HepG2 (cell line): Measurements from ENCODE around the gene FCER1G. TPM values are rescaled to one million over a fixed set of nuclear protein-coding genes. Genes with fewer than 3 reads are reported as not detected.

Experiments used
- BRCA1 ChIP-seq: sonication (generic); formaldehyde crosslinking; IDR thresholded peaks from 2 replicates; pipeline ENCODE4 v1.4.0; 2020; ENCODE audit warnings: missing genetic modification reagents
- CENPT ChIP-seq: sonication (generic); formaldehyde crosslinking; IDR thresholded peaks from 2 replicates; pipeline ENCODE4 v1.8.0; 2022; ENCODE audit warnings: low read depth, mild to moderate bottlenecking, moderate library complexity, missing genetic modification reagents
- CSRNP1 ChIP-seq: sonication (generic); formaldehyde crosslinking; IDR thresholded peaks from 2 replicates; pipeline ENCODE4 v1.8.1; 2023; ENCODE audit warnings: mild to moderate bottlenecking, missing genetic modification reagents
- FOXA1 ChIP-seq, 2 experiments: fragments of 450-650 bp in 1 of 2; sonication (generic) in 1 of 2; formaldehyde crosslinking in 1 of 2; IDR thresholded peaks; 2 replicates each; pipeline versions ENCODE4 v1.4.0 to v1.6.1; 2016 to 2020; ENCODE audit warnings: missing genetic modification reagents in 1 of 2
- MYNN ChIP-seq: sonication (generic); formaldehyde crosslinking; IDR thresholded peaks from 2 replicates; pipeline ENCODE4 v1.4.0; 2020; ENCODE audit warnings: mild to moderate bottlenecking, low read depth, missing genetic modification reagents
- NFE2L1 ChIP-seq: sonication (generic); formaldehyde crosslinking; IDR thresholded peaks from 2 replicates; pipeline ENCODE4 v1.4.0; 2020; ENCODE audit warnings: missing genetic modification reagents, mild to moderate bottlenecking, borderline replicate concordance
- NFKB2 ChIP-seq: sonication (generic); formaldehyde crosslinking; IDR thresholded peaks from 2 replicates; pipeline ENCODE4 v1.4.0; 2020; ENCODE audit warnings: missing genetic modification reagents, borderline replicate concordance
- PBX2 ChIP-seq: IDR thresholded peaks from 2 replicates; pipeline ENCODE4 v1.6.1; 2016; ENCODE audit warnings: control low read depth
- REPIN1 ChIP-seq: sonication (generic); formaldehyde crosslinking; IDR thresholded peaks from 2 replicates; pipeline ENCODE4 v1.8.0; 2022; ENCODE audit warnings: missing genetic modification reagents, low read depth, mild to moderate bottlenecking, borderline replicate concordance
- SKI ChIP-seq: fragments of 450-650 bp; IDR thresholded peaks from one replicate; pipeline ENCODE4 v1.6.1; 2018; ENCODE audit warnings: mild to moderate bottlenecking; ENCODE audit not compliant: partially characterized antibody
- SMYD3 ChIP-seq: sonication (generic); formaldehyde crosslinking; IDR thresholded peaks from 2 replicates; pipeline ENCODE4 v1.8.1; 2023; ENCODE audit warnings: mild to moderate bottlenecking, missing genetic modification reagents
- STAT5B ChIP-seq: sonication (generic); formaldehyde crosslinking; IDR thresholded peaks from 2 replicates; pipeline ENCODE4 v1.4.0; 2020; ENCODE audit warnings: missing genetic modification reagents
- ZBTB3 ChIP-seq: sonication (generic); formaldehyde crosslinking; IDR thresholded peaks from 2 replicates; pipeline ENCODE4 v1.4.0; 2020; ENCODE audit warnings: low read depth, mild to moderate bottlenecking, moderate library complexity, missing genetic modification reagents, borderline replicate concordance
- ZBTB49 ChIP-seq: sonication (generic); formaldehyde crosslinking; IDR thresholded peaks from 2 replicates; pipeline ENCODE4 v1.4.0; 2020; ENCODE audit warnings: missing genetic modification reagents, borderline replicate concordance
- ZFAT ChIP-seq: sonication (generic); formaldehyde crosslinking; conservative IDR thresholded peaks from 2 replicates; pipeline ENCODE4 v1.8.1; 2023; ENCODE audit warnings: missing genetic modification reagents, inconsistent platforms
- ZFY ChIP-seq: sonication (generic); formaldehyde crosslinking; IDR thresholded peaks from 2 replicates; pipeline ENCODE4 v1.4.0; 2020; ENCODE audit warnings: missing genetic modification reagents
- ZNF362 ChIP-seq: sonication (generic); formaldehyde crosslinking; IDR thresholded peaks from 2 replicates; pipeline ENCODE4 v1.4.0; 2020; ENCODE audit warnings: missing genetic modification reagents, mild to moderate bottlenecking, borderline replicate concordance
- ZNF710 ChIP-seq: sonication (generic); formaldehyde crosslinking; IDR thresholded peaks from 2 replicates; pipeline ENCODE4 v1.5.0; 2020; ENCODE audit warnings: mild to moderate bottlenecking, missing genetic modification reagents, borderline replicate concordance
- ZNF737 ChIP-seq: sonication (generic); formaldehyde crosslinking; IDR thresholded peaks from 2 replicates; pipeline ENCODE4 v1.5.0; 2020; ENCODE audit warnings: missing genetic modification reagents, mild to moderate bottlenecking, borderline replicate concordance
- ZNF792 ChIP-seq: IDR thresholded peaks from 2 replicates; pipeline ENCODE4 v1.6.1; 2016
- ZNF839 ChIP-seq: sonication (generic); formaldehyde crosslinking; IDR thresholded peaks from 2 replicates; pipeline ENCODE4 v1.4.0; 2020; ENCODE audit warnings: missing genetic modification reagents, mild to moderate bottlenecking, borderline replicate concordance
- polyA plus RNA-seq, 8 experiments: library from polyadenylated mRNA; depleted of rRNA in 3 of 8; stranded (reverse) in 7 of 8; unstranded in 1 of 8; fragments of >200 nt; fragmentation: Illumina TruSeq in 4 of 8; extraction: Trizol in 4 of 8; gene quantifications; 2 replicates each; pipeline versions ENCODE4 v1.2.1 to v1.2.3, GENCODE V29; 2011 to 2016; ENCODE audit warnings: low read depth in 4 of 8, missing spikeins in 1 of 8, mixed read lengths in 1 of 8; ENCODE audit not compliant: insufficient read depth in 1 of 8
- total RNA-seq, 5 experiments: library from RNA; depleted of rRNA; stranded (reverse); fragments of >200 nt; fragmentation: Illumina TruSeq; extraction: Trizol; gene quantifications; 2 replicates each; pipeline ENCODE4 v1.2.3, GENCODE V29; 2016; ENCODE audit warnings: low read depth in 1 of 5

The FCER1G gene
- total and polyA plus RNA-seq, 2 of the 13 experiments (the other 11 are each of a cell fraction or from before 2014, with no cell fraction given), result 1.3 to 6.4 TPM

GRCh38 chr1:161219078-161219892 is 4.2 kb downstream of the FCER1G start (continued):
- TF ChIP-seq NFKB2 (CRISPR knock-in tag) (no peak), STAT5B (no peak), ZNF839 (CRISPR knock-in tag) (no peak), NFE2L1 (CRISPR knock-in tag) (no peak), ZNF792 (CRISPR knock-in tag) (no peak), SKI (no peak), ZNF362 (no peak), ZNF710 (CRISPR knock-in tag) (no peak), SMYD3 (CRISPR knock-in tag) (0 out of 2 replicates have a peak, but pooled peaks have one; percentile 19), ZBTB49 (CRISPR knock-in tag) (no peak), ZFAT (CRISPR knock-in tag) (no peak), ZFY (no peak; the same call in 1 of the 2 replicates), PBX2 (CRISPR knock-in tag) (no peak), MYNN (no peak), BRCA1 (CRISPR knock-in tag) (peak; percentile 72), FOXA1 (IDR thresholded peaks at IDR 0.05) (no peak), FOXA1 (CRISPR knock-in tag; IDR thresholded peaks at IDR 0.05) (no peak), ZNF737 (CRISPR knock-in tag) (no peak), ZBTB3 (CRISPR knock-in tag) (no peak), REPIN1 (0 out of 2 replicates have a peak, but pooled peaks have one; percentile 8), CSRNP1 (no peak), CENPT (CRISPR knock-in tag) (no peak)
